DOHH2 (cell line): ENCODE results near the gene SNTA1.

ENCODE experiments used
- H3F3A ChIP-seq: fragments of 200-600 bp; sonication (generic), shearing (Covaris generic); 2 replicates; pipeline ENCODE4 v1.6.0; 2016; ENCODE audit warnings: antibody characterized with exemption, mild to moderate bottlenecking; ENCODE audit not compliant: control insufficient read depth, insufficient read depth
- H3K27ac ChIP-seq: fragments of 200-600 bp; sonication (generic); 2 replicates; pipeline ENCODE4 v1.5.1; 2014; ENCODE audit warnings: low read depth, mild to moderate bottlenecking, low read length, moderate library complexity
- H3K27me3 ChIP-seq: fragments of 200-600 bp; sonication (generic); 2 replicates; pipeline ENCODE4 v1.6.1; 2014; ENCODE audit warnings: mild to moderate bottlenecking, low read length, mixed read lengths; ENCODE audit not compliant: control insufficient read depth
- H3K36me3 ChIP-seq: fragments of 200-600 bp; sonication (generic); 2 replicates; pipeline ENCODE4 v1.6.1; 2014; ENCODE audit warnings: mild to moderate bottlenecking, low read length, moderate library complexity, mixed read lengths; ENCODE audit not compliant: control insufficient read depth
- H3K4me1 ChIP-seq: fragments of 200-600 bp; sonication (generic); 2 replicates; pipeline ENCODE4 v1.6.1; 2014; ENCODE audit warnings: mild to moderate bottlenecking, low read length, mixed read lengths; ENCODE audit not compliant: control insufficient read depth
- H3K4me2 ChIP-seq: fragments of 200-600 bp; sonication (generic); 2 replicates; pipeline ENCODE4 v1.6.0; 2014; ENCODE audit warnings: mild to moderate bottlenecking, low read length, moderate library complexity
- H3K4me3 ChIP-seq: fragments of 200-600 bp; sonication (generic); 2 replicates; pipeline ENCODE4 v1.5.1; 2014; ENCODE audit warnings: mild to moderate bottlenecking, low read length, mixed read lengths
- H3K79me2 ChIP-seq: fragments of 200-600 bp; sonication (generic); 2 replicates; pipeline ENCODE4 v1.6.1; 2014; ENCODE audit warnings: mild to moderate bottlenecking, low read length, mixed read lengths; ENCODE audit not compliant: control insufficient read depth
- H3K9me2 ChIP-seq: fragments of 200-600 bp; sonication (generic); replicated peaks from 2 replicates; pipeline ENCODE4 v1.6.1; 2014; ENCODE audit warnings: mild to moderate bottlenecking, low read length, mixed read lengths; ENCODE audit not compliant: control insufficient read depth
- H3K9me3 ChIP-seq: fragments of 200-600 bp; sonication (generic); 2 replicates; pipeline ENCODE4 v1.6.1; 2014; ENCODE audit warnings: antibody characterized with exemption, low read length, mixed read lengths; ENCODE audit not compliant: control insufficient read depth, insufficient read depth
- H4K20me1 ChIP-seq: fragments of 200-600 bp; sonication (generic); 2 replicates; pipeline ENCODE4 v1.6.0; 2014; ENCODE audit warnings: low read depth, mild to moderate bottlenecking, antibody characterized with exemption, low read length, moderate library complexity; ENCODE audit not compliant: control insufficient read depth, insufficient read depth
- EZH2phosphoT487 ChIP-seq: fragments of 200-600 bp; sonication (generic); IDR thresholded peaks from 2 replicates; pipeline ENCODE4 v1.6.1; 2017; ENCODE audit warnings: borderline replicate concordance, mild to moderate bottlenecking, antibody characterized with exemption, low read length, moderate library complexity, mixed read lengths
- TF ChIP-seq, protein P1 (sequence below): fragments of 200-600 bp; sonication (generic); IDR thresholded peaks from one replicate; pipeline ENCODE4 v1.5.1; 2014; ENCODE audit warnings: antibody characterized with exemption, mild to moderate bottlenecking, low read depth, low read length; ENCODE audit not compliant: poor library complexity, severe bottlenecking

The SNTA1 gene

DNA sequence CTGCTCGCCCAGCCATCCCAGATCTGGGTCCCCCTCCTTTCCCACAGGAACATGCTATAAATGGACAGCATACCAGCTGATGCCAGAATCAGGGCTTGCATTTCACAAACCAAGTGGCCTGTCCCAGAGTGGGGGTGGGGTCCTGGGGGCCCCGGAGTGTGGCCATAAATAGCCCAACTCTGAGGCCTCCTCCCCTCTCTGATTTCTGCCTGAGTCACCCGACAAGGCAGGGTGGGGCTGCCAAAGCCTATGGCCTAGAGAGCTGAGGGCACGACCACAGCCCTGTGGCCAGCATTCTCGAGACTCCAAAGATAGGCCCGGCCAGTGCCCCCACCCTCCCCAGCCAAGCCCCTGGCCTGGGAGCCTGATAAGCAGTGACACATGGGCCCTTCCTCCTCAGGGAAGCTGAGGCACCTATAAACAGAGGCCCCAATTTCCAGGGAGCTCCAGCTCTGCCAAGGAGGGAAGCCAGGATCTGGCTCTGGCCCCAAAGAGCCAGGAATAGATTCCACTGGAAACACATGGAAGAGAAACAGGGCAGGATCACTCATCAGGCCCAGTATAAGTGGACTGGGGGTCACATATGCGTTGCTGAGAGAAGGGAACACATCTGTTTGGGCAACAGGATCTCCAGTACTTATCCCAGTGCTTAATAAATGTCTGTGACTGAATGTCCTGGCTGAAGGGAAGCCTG, 20.3 kb downstream of the SNTA1 start:
- Histone ChIP-seq H3K9me3 (no peaks in the 10 kb centered on the region), H3K27ac (no peak overlapping the region), H3K27me3 (no peaks in the 10 kb centered on the region), H3K4me1 (peaks cover 3% of the 10 kb centered on the region; the same call in 1 of the 2 replicates), H3K9me2 (no peaks in the 10 kb centered on the region), H4K20me1 (no peaks in the 10 kb centered on the region), H3F3A (no peaks in the 10 kb centered on the region), H3K4me2 (no peak overlapping the region), H3K79me2 (no peaks in the 10 kb centered on the region), H3K4me3 (no peak overlapping the region), H3K36me3 (no peaks in the 10 kb centered on the region)
- TF ChIP-seq, protein P1, sequence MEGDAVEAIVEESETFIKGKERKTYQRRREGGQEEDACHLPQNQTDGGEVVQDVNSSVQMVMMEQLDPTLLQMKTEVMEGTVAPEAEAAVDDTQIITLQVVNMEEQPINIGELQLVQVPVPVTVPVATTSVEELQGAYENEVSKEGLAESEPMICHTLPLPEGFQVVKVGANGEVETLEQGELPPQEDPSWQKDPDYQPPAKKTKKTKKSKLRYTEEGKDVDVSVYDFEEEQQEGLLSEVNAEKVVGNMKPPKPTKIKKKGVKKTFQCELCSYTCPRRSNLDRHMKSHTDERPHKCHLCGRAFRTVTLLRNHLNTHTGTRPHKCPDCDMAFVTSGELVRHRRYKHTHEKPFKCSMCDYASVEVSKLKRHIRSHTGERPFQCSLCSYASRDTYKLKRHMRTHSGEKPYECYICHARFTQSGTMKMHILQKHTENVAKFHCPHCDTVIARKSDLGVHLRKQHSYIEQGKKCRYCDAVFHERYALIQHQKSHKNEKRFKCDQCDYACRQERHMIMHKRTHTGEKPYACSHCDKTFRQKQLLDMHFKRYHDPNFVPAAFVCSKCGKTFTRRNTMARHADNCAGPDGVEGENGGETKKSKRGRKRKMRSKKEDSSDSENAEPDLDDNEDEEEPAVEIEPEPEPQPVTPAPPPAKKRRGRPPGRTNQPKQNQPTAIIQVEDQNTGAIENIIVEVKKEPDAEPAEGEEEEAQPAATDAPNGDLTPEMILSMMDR: no peak
- no peak for TF ChIP-seq EZH2phosphoT487

GRCh38 chr20:33419140-33419974, 24.2 kb downstream of the SNTA1 start:
- TF ChIP-seq, protein P1: no peak
- TF ChIP-seq EZH2phosphoT487: no peak
- peaks cover 5% of the 10 kb centered on the region; the same call in 1 of the 2 replicates for H3F3A ChIP-seq
- no peaks in the 10 kb centered on the region for H3K9me2 ChIP-seq
- H3K27ac ChIP-seq: no peak overlapping the region
- no peak overlapping the region for H3K4me3 ChIP-seq
- no peaks in the 10 kb centered on the region for H3K9me3 ChIP-seq
- H3K4me1 ChIP-seq: peaks cover 6% of the 10 kb centered on the region; the same call in 1 of the 2 replicates
- H4K20me1 ChIP-seq: no peaks in the 10 kb centered on the region
- no peaks in the 10 kb centered on the region for H3K79me2 ChIP-seq
- H3K4me2 ChIP-seq: no peak overlapping the region
- no peaks in the 10 kb centered on the region for H3K27me3 ChIP-seq
- H3K36me3 ChIP-seq: 0 out of 2 replicates have a peak, but pooled peaks cover 3% of the 10 kb centered on the region

- TF ChIP-seq EZH2phosphoT487: no peak
- TF ChIP-seq, protein P1: no peak
- no peaks in the 10 kb centered on the region for H3K9me2 ChIP-seq
- no peaks in the 10 kb centered on the region for H3K79me2 ChIP-seq
Observed at GRCh38 chr20:33418033-33418432, 25.5 kb downstream of the SNTA1 start.

More at GRCh38 chr20:33418033-33418432, 25.5 kb downstream of the SNTA1 start:
- no peak overlapping the region for H3K4me3 ChIP-seq
- H4K20me1 ChIP-seq: no peaks in the 10 kb centered on the region
- no peak overlapping the region for H3K27ac ChIP-seq
- peaks cover 6% of the 10 kb centered on the region; the same call in 1 of the 2 replicates for H3K4me1 ChIP-seq
- no peaks in the 10 kb centered on the region for H3K27me3 ChIP-seq
- no peaks in the 10 kb centered on the region for H3K9me3 ChIP-seq
- peaks cover 5% of the 10 kb centered on the region; the same call in 1 of the 2 replicates for H3F3A ChIP-seq
- H3K36me3 ChIP-seq: 0 out of 2 replicates have a peak, but pooled peaks cover 3% of the 10 kb centered on the region
- no peak overlapping the region for H3K4me2 ChIP-seq
